Type B pancreatic cell (in vitro differentiated cells): Measurements from ENCODE around the gene PLPPR1. TPM values are rescaled to one million over a fixed set of nuclear protein-coding genes. Genes with fewer than 3 reads are reported as not detected.
A peak's percentile ranks its signal among the peaks of the same experiment; 100 is the strongest.

Experiments
- DNase-seq: peaks from one replicate; pipeline ENCODE4 v3.0.0; 2021; ENCODE audit warnings: mixed read lengths; ENCODE audit not compliant: unreplicated experiment; ENCODE audit errors: extremely low spot score
- H3K27ac Mint-ChIP-seq: 2 replicates; pipeline ENCODE4 v1.8.0; 2021; ENCODE audit warnings: mild to moderate bottlenecking, mixed read lengths
- H3K27me3 Mint-ChIP-seq: 2 replicates; pipeline ENCODE4 v1.8.0; 2021; ENCODE audit warnings: mixed read lengths
- H3K36me3 Mint-ChIP-seq: 2 replicates; pipeline ENCODE4 v1.8.0; 2021; ENCODE audit warnings: mixed read lengths
- H3K4me1 Mint-ChIP-seq: one replicate; pipeline ENCODE4 v1.8.0; 2021; ENCODE audit warnings: mixed read lengths; ENCODE audit not compliant: unreplicated experiment
- H3K4me3 Mint-ChIP-seq: 2 replicates; pipeline ENCODE4 v1.8.0; 2021; ENCODE audit warnings: mild to moderate bottlenecking, mixed read lengths
- H3K9me3 Mint-ChIP-seq: 2 replicates; pipeline ENCODE4 v1.8.0; 2021; ENCODE audit warnings: mixed read lengths
- CTCF ChIP-seq: fragments of 200-600 bp; sonication (generic); conservative IDR thresholded peaks from 2 replicates; pipeline ENCODE4 v1.5.0; 2021; ENCODE audit warnings: antibody characterized with exemption, mild to moderate bottlenecking
- total RNA-seq: library from RNA; stranded (reverse); gene quantifications from 2 replicates; pipeline ENCODE4 v1.2.1, GENCODE V29; 2021; ENCODE audit warnings: low replicate concordance

The PLPPR1 gene
- total RNA-seq, 1 donor from 2014 or later: 3.2 TPM

- Mint-ChIP-seq H3K4me3 (peak overlapping the region; percentile 92), H3K27ac (no peak overlapping the region), H3K36me3 (no peaks in the 10 kb centered on the region), H3K27me3 (peaks cover 76% of the 10 kb centered on the region), H3K9me3 (no peaks in the 10 kb centered on the region), H3K4me1 (peaks cover 5% of the 10 kb centered on the region)
- no peak for DNase-seq
- no peak for TF ChIP-seq CTCF
Measured at GRCh38 chr9:101027236-101027635, 1.3 kb upstream of the PLPPR1 start.

- Mint-ChIP-seq H3K4me1 (peaks cover 5% of the 10 kb centered on the region), H3K36me3 (no peaks in the 10 kb centered on the region), H3K9me3 (no peaks in the 10 kb centered on the region), H3K27ac (peak overlapping the region; percentile 40), H3K27me3 (peaks cover 82% of the 10 kb centered on the region), H3K4me3 (peak overlapping the region; percentile 92)
- TF ChIP-seq CTCF: no peak
- no peak for DNase-seq
Measured at GRCh38 chr9:101027733-101028345, 688 bp upstream of the PLPPR1 start.

- no peaks in the 10 kb centered on the region for H3K36me3 Mint-ChIP-seq
- H3K4me3 Mint-ChIP-seq: peak overlapping the region; percentile 92
- peaks cover 5% of the 10 kb centered on the region for H3K4me1 Mint-ChIP-seq
- no peak overlapping the region for H3K27ac Mint-ChIP-seq
- no peaks in the 10 kb centered on the region for H3K9me3 Mint-ChIP-seq
- no peak for DNase-seq
- peaks cover 89% of the 10 kb centered on the region for H3K27me3 Mint-ChIP-seq
- no peak for TF ChIP-seq CTCF
Measured at GRCh38 chr9:101029315-101030085, 973 bp downstream of the PLPPR1 start.

GRCh38 chr9:101030086-101030391 lies 1.5 kb downstream of the PLPPR1 start:
- Mint-ChIP-seq H3K36me3 (no peaks in the 10 kb centered on the region), H3K27ac (no peak overlapping the region), H3K27me3 (peaks cover 89% of the 10 kb centered on the region), H3K4me1 (peaks cover 5% of the 10 kb centered on the region), H3K4me3 (peak overlapping the region; percentile 92), H3K9me3 (no peaks in the 10 kb centered on the region)
- no peak for DNase-seq
- TF ChIP-seq CTCF: no peak

GRCh38 chr9:101032426-101032825 lies 3.9 kb downstream of the PLPPR1 start:
- Mint-ChIP-seq H3K4me1 (peaks cover under 1% of the 10 kb centered on the region), H3K4me3 (no peak overlapping the region)

More at GRCh38 chr9:101032426-101032825, 3.9 kb downstream of the PLPPR1 start:
- Mint-ChIP-seq H3K27ac (no peak overlapping the region), H3K36me3 (no peaks in the 10 kb centered on the region), H3K9me3 (no peaks in the 10 kb centered on the region), H3K27me3 (peaks cover 88% of the 10 kb centered on the region)
- no peak for DNase-seq
- no peak for TF ChIP-seq CTCF
